MM.1S (cell line): ENCODE measurements around the gene ARHGAP23.

ENCODE experiments used
- CTCF ChIP-seq: fragments of 300-600 bp; sonication (generic); IDR thresholded peaks from 2 replicates; pipeline ENCODE4 v1.5.1; 2016; ENCODE audit warnings: antibody characterized with exemption, low read length, mixed read lengths
- EZH2 ChIP-seq: fragments of 300-600 bp; sonication (generic); optimal IDR thresholded peaks from 2 replicates; pipeline ENCODE3; 2017; ENCODE audit warnings: low read depth, mild to moderate bottlenecking, antibody characterized with exemption, low read length, mixed read lengths
- EZH2phosphoT487 ChIP-seq: fragments of 300-600 bp; sonication (generic); IDR thresholded peaks from 2 replicates; pipeline ENCODE4 v1.6.1; 2018; ENCODE audit warnings: antibody characterized with exemption, low read length

DNA sequence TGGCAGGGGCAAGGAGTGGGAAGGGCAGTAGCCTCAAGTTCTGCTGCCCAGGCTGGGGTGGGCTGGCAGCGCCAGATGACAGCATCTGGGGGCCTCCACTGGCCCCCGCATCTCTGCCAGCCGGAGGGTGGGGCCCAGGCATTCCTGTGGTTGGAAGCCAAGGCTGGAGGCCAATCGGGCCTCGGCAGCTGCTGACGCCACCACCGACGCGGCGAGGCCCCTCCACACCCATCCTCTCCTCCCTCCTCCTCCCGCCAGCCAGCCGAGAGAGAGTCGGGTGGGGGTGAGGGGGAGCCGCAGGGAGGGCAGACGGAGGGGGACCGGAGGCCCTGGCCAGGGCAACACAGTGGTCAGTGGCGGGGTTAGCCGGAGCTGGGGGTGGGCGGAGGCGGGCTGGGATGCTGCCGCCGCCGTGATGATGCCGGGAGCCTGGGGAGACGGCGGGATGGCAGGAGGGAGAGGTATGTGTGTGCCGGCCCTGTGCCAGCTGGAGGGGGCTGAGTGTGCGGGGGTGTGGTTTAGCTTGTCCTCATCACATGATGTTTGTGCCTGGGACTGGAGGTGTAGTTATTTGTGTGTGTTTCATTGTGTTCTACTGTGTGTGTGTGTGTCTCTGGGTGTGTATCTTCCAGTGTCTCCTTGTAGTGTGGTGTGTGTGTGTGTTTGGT is 36.6 kb downstream of the ARHGAP23 start:
- TF ChIP-seq CTCF = no peak
- no peak for TF ChIP-seq EZH2phosphoT487
- no peak for TF ChIP-seq EZH2
